A204.1 (cell line): ENCODE results near the gene TRAPPC10.

Experiments
- FAIRE-seq: peaks from 2 replicates; lab custom pipeline; 2012; peaks lifted over from hg19 to GRCh38; lab: Jason Lieb, UNC

Gene TRAPPC10

GRCh38 chr21:44003307-44003966 lies 8.7 kb upstream of the TRAPPC10 start:
- FAIRE-seq, result no peak

DNA sequence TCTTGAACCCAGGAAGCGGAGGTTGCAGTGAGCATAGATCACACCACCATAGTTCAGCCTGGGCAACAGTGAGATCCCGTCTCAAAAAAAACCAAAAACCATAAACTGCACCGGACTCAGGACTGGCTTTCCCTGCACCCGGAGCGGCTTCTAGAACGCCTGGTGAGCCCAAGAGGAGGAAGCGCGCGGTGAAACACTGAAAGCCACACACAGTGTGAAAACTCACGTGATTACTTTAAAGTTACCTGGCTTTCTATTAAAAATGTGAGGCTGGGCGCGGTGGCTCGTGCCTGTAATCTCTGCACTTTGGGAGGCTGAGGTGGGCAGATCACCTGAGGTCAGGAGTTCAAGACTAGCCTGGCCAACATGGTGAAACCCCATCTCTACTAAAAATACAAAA lies 7.0 kb upstream of the TRAPPC10 start:
- no peak for FAIRE-seq

- FAIRE-seq, result no peak
These were observed 6.5 kb upstream of the TRAPPC10 start for GRCh38 chr21:44005593-44005992.

GRCh38 chr21:44006017-44006619 lies 6.0 kb upstream of the TRAPPC10 start:
- no peak for FAIRE-seq

GRCh38 chr21:44006656-44007055 lies 5.5 kb upstream of the TRAPPC10 start:
- FAIRE-seq, result no peak

GRCh38 chr21:44010429-44010828 lies 1.7 kb upstream of the TRAPPC10 start:
- no peak for FAIRE-seq

DNA sequence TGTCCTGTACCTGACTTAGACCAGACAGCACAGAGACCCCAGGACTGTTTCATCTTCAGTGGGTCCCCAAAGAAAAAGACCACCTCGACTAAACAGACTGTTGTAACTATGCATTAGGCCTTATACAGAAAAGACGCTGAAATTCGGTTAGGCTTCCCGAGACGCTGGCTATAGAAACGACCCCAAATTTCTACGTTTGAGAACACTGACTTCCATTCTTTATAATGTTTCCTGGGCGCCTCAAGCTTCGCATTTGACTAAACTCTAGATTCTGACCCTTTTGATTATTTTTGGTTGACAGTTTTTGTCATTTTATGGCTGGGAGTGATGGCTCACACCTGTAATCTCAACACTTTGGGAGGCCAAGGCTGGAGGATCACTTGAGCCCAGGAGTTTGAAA lies 986 bp upstream of the TRAPPC10 start:
- FAIRE-seq, result no peak

GRCh38 chr21:44012474-44013379 lies 618 bp downstream of the TRAPPC10 start:
- no peak for FAIRE-seq

DNA sequence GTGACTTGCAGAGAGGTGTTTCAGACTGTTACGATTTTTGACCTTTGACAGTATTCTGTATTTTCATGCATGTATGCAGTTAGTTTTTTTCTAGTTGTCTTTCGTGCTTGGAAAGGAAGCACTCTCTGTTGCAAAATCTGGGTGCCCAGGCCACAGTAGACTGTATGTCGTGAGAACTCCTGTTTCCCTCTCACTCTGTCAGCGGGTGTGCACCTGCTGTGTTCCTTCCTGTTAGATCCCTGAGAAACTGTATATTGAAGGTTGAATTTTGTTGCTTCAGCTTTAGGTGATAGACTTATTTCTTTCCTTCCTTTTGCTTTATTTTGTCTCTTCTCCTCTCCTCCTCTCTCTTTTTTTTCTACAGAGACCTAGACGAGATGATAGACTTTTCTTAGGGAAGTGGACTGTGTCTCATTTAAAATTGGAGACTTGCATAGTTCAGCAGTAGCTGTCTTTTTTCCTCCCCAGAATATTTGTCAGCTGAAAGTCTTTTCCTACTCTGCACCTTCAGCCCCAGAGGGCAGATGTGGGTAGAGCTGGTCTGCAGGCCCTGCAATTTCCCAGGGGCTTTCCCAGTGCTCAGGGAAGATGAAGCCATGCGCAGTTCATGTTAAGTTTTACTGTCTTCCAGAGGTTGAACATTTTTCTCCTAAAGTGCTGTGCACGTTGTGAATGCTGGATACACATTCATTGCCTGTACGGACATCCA lies 1.4 kb downstream of the TRAPPC10 start:
- no peak for FAIRE-seq

DNA sequence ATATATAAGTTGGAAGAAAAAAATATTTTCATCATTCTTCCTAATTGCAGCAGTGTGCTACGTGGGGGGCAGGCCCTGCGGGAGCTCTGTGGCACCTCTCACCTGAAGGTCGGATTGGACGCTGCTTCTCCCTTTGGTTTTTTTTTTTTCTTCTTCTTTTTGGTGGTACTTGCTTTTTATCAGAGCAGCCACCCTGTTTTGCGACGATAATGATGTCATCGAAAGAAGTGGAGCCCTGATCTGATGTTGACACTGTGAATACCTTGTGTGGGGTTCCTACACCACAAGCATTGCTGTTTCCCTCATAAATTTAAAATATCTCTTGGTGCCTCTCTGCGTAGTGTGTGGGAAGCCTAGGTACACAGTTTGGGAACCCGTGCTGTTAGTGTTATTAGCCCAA lies 5.5 kb downstream of the TRAPPC10 start:
- no peak for FAIRE-seq

DNA sequence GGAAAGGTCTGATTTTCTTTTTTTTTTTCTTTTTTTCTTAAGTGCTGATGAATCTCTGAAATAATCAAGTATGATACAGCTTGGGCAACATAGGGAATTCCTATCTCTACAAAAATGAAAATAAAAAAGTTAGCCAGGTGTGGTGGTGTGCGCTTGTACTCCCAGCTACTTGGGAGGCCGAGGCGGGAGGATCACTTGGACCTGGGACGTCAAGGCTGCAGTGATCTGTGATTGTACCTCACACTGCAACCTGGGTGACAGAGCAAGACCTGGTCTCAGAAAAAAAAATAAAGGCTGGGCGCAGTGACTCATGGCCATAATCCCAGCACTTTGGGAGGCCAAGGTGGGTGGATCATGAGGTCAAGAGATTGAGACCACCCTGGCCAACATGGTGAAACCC lies 6.0 kb downstream of the TRAPPC10 start:
- no peak for FAIRE-seq

DNA sequence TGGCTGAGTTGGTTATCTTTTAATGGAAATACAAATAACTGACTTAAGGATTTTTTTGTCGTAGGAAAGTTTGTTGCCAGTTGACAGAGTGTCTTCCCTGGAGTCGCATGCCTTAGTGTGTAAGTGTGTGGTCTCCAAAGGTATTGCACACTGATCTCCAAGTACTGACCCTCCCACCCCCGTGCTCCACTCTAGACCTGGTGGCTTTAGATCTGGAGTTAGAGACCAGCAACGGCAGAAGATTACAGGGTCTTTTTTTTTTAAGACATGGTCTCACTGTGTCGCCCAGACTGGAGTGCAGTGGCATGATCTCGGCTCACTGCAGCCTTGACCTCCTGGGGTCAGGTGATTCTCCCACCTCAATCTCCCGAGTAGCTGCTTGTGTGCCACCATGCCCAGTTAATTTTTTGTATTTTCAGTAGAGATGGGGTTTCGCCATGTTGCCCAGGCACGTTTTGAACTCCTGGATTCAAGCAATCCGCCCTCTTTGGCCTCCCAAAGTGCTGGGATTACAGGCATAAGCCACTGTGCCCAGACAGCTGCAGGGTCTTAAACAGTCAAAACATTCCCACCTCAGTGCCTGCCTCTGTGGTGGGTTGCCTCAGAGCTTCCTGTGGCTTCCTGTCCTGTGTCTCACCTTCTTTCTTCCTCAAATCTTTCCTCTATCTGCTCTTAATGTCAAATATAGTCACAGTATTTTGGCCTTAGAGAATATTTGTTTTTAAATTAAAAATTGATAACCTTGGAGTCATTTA lies 6.9 kb downstream of the TRAPPC10 start:
- FAIRE-seq, result no peak

- FAIRE-seq, result no peak
These were observed 7.5 kb downstream of the TRAPPC10 start for GRCh38 chr21:44019568-44019958.

DNA sequence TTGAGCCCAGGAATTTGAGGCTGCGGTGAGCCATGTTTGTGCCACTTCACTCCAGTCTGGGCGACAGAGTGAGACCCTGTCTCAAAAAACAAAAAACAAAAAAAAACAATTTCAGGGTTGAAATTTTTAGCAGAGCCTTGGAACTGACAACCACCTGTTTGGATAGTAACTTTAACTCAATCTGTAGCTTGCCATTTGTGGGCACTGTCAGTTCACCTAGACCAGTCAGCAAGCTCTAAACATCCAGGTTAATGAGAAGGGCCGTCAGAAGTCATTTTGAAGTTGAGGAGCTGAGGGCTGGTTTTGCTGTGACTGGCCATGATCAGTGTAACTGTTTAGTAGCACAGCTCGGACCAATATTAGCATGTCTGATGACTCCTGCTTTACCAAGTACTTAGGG lies 8.4 kb downstream of the TRAPPC10 start:
- FAIRE-seq, result no peak

DNA sequence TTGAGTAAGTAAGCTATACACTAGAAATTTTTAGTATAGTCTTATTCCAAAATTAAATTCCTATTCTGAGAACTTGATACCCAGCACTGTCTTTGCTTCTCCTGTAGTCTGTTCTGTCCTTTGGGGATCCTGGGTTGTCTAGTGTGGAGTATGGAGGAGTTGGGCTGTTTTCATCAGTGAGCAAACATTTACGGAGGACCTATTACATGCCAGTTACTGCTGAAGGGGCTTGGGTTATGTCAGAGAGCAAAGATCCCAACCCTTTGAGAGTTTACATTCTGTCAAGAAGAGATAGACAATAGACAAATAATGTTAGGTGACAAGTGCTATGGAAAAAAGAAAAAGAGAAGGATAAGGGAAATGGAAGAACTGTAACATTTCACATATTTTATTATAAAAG lies 9.0 kb downstream of the TRAPPC10 start:
- FAIRE-seq, result no peak

- FAIRE-seq, result no peak
These were observed 12.1 kb downstream of the TRAPPC10 start for GRCh38 chr21:44024257-44024656.

GRCh38 chr21:44024887-44025353 lies 12.8 kb downstream of the TRAPPC10 start:
- no peak for FAIRE-seq

GRCh38 chr21:44027607-44028286 lies 15.6 kb downstream of the TRAPPC10 start:
- FAIRE-seq, result no peak

DNA sequence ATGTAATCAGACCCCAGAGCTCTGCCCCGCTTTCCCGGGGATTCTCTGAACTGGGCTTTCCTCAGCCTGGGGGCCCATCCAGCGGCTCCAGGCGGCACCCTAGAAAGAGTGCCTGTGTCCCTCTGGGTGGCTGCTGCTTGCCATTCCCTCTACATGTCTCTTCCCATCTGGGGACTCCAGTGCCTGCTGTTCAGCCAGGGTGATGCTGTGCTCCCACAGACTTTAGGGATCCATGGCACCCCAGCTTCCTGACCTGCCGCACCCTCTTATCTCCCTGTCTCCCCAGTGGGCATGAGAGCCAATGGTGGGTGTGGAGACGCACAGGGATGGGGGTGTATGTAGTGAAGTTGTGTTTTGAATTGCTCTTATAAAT lies 16.2 kb downstream of the TRAPPC10 start:
- FAIRE-seq, result no peak

- FAIRE-seq, result no peak
These were observed 17.5 kb downstream of the TRAPPC10 start for GRCh38 chr21:44029460-44030087.

GRCh38 chr21:44035244-44035643 lies 23.1 kb downstream of the TRAPPC10 start:
- FAIRE-seq, result no peak
